ENCODE results near the gene RPS14. TPM values are rescaled to one million over a fixed set of nuclear protein-coding genes. Genes with fewer than 3 reads are reported as not detected.
A peak's percentile ranks its signal among the peaks of the same experiment; 100 is the strongest.

Gene RPS14
- total and polyA plus RNA-seq, 12 donors, result 984 to 4,233 (median 1,252) TPM

GRCh38 chr5:150485693-150486401 lies 36.3 kb upstream of the RPS14 start:
- H3K27me3 ChIP-seq, result no peaks in the 10 kb centered on the region
- ATAC-seq (peak; percentile 29 to 65 (median 42)), DNase-seq (peak; percentile 71 to 78)
- intact Hi-C loops (cut with DNase I), result loop anchor here in 8 of 10 donors (2.0 to 10.0 kb wide), 5 partner anchors 19 to 59 kb away; no protein-coding TSS in a partner anchor
- peaks cover 0 to 7% (median 0%) of the 10 kb centered on the region in 9 donors for H3K36me3 ChIP-seq
- WGBS, 2 donors, result 0% methylated on average over 45 to 89 of the region's 90 CpGs
- H3K27ac ChIP-seq, result peak overlapping the region; percentile 90 to 99 (median 96)
- H3K4me3 ChIP-seq, result peak overlapping the region; percentile 69 to 99 (median 94)
- H3K9me3 ChIP-seq, result no peaks in the 10 kb centered on the region
- peaks cover 30 to 50% (median 46%) of the 10 kb centered on the region in 9 donors for H3K4me1 ChIP-seq
- TF ChIP-seq, protein P1, sequence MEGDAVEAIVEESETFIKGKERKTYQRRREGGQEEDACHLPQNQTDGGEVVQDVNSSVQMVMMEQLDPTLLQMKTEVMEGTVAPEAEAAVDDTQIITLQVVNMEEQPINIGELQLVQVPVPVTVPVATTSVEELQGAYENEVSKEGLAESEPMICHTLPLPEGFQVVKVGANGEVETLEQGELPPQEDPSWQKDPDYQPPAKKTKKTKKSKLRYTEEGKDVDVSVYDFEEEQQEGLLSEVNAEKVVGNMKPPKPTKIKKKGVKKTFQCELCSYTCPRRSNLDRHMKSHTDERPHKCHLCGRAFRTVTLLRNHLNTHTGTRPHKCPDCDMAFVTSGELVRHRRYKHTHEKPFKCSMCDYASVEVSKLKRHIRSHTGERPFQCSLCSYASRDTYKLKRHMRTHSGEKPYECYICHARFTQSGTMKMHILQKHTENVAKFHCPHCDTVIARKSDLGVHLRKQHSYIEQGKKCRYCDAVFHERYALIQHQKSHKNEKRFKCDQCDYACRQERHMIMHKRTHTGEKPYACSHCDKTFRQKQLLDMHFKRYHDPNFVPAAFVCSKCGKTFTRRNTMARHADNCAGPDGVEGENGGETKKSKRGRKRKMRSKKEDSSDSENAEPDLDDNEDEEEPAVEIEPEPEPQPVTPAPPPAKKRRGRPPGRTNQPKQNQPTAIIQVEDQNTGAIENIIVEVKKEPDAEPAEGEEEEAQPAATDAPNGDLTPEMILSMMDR (IDR thresholded peaks at IDR 0.05), result peak in 1 of 9 donors; percentile 21

- Histone ChIP-seq H3K27ac (peak overlapping the region; percentile 90 to 99 (median 96)), H3K36me3 (peaks cover 0 to 3% (median 0%) of the 10 kb centered on the region in 9 donors), H3K4me3 (peak overlapping the region; percentile 69 to 99 (median 94)), H3K4me1 (peaks cover 25 to 43% (median 39%) of the 10 kb centered on the region in 9 donors), H3K27me3 (no peaks in the 10 kb centered on the region), H3K9me3 (no peaks in the 10 kb centered on the region)
- DNase-seq (no peak), ATAC-seq (peak in 1 of 8 donors; percentile 7)
- TF ChIP-seq, protein P1 (IDR thresholded peaks at IDR 0.05), result no peak
- 12 to 14% methylated on average over 28 of the region's 28 CpGs for WGBS, 2 donors
- intact Hi-C loops (cut with DNase I), result loop anchor here in 8 of 10 donors (5.0 to 10.0 kb wide), 3 partner anchors 37 to 60 kb away; no protein-coding TSS in a partner anchor
Measured at GRCh38 chr5:150484964-150485692, 35.6 kb upstream of the RPS14 start.

DNA sequence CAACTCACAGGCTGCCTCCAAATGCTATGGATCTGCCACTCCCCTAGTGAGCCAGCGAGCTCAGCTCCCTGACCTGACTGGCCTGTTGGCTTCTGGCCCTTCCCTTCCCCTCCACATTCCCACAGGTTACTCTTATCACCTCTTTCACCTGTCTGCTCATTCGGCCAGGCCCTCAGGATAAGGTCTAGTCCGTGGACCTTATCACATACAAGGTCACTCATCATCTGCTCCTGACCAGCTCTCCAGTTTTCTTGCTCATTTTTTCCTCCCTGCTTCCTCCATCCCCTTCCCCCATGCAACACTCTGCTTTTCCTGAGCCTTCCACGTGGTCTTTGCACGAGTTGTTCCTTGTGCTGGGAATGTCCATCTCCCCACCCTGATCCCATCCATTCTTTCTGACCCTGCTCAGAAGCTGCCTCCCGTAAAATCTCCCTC lies 32.5 kb upstream of the RPS14 start:
- ATAC-seq (no peak), DNase-seq (no peak)
- no peak overlapping the region for H3K27ac ChIP-seq
- no peak overlapping the region for H3K4me3 ChIP-seq
- no peaks in the 10 kb centered on the region for H3K9me3 ChIP-seq
- intact Hi-C loops (cut with DNase I), result loop anchor here in 1 of 10 donors (10.0 kb wide), 1 partner anchor 63 kb away; no protein-coding TSS in a partner anchor
- H3K27me3 ChIP-seq, result no peaks in the 10 kb centered on the region
- H3K36me3 ChIP-seq, result no peaks in the 10 kb centered on the region
- H3K4me1 ChIP-seq, result peaks cover 0 to 25% (median 7%) of the 10 kb centered on the region in 9 donors
- 53 to 62% methylated on average over 6 of the region's 6 CpGs for WGBS, 2 donors
- TF ChIP-seq, protein P1 (IDR thresholded peaks at IDR 0.05), result no peak

DNA sequence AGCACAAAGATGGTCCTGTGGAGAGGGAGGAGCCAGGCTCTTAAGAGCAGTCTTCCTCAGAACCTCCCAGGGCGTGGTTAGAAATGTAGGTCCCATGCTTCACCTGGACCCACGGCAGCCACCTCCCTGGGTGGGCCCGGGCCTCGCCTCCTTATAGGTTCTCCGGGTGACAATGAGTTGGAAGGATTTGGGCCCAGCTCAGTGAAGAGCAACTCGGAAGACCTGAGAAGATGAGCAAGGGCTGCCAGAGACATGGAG lies 32.1 kb upstream of the RPS14 start:
- Histone ChIP-seq H3K27ac (no peak overlapping the region), H3K4me1 (peaks cover 0 to 25% (median 5%) of the 10 kb centered on the region in 9 donors), H3K4me3 (no peak overlapping the region), H3K27me3 (no peaks in the 10 kb centered on the region), H3K36me3 (no peaks in the 10 kb centered on the region), H3K9me3 (no peaks in the 10 kb centered on the region)
- intact Hi-C loops (cut with DNase I), result loop anchor here in 1 of 10 donors (10.0 kb wide), 1 partner anchor 63 kb away; no protein-coding TSS in a partner anchor
- ATAC-seq (no peak), DNase-seq (no peak)
- TF ChIP-seq, protein P1 (IDR thresholded peaks at IDR 0.05), result no peak
- WGBS, 2 donors, result 91 to 96% methylated on average over 6 of the region's 6 CpGs
